Liver (tissue), 9 donors: Measurements from ENCODE around the gene EIF4E. TPM values are rescaled to one million over a fixed set of nuclear protein-coding genes. Genes with fewer than 3 reads are reported as not detected.
"Not testable (repeated sequence)": the region's sequence is repeated elsewhere in the genome, so short reads cannot be mapped to it uniquely, and the experiment has no call there.

ENCODE experiments used
- DNase-seq: peaks from one replicate; pipeline ENCODE4 v3.0.0-alpha.2; 2017; ENCODE audit warnings: low spot score
- H3K27ac ChIP-seq, 2 donors: one replicate each; pipeline ENCODE4 v1.7.0; 2013; ENCODE audit warnings: inconsistent platforms in 2 of 2, low read length in 2 of 2, control low read depth in 1 of 2, low read depth in 1 of 2, mild to moderate bottlenecking in 1 of 2
- H3K27me3 ChIP-seq, 4 donors: one replicate each; pipeline versions ENCODE4 v1.6.1 to v1.7.0; 2013; ENCODE audit warnings: low read length in 3 of 4, inconsistent platforms in 1 of 4, mild to moderate bottlenecking in 1 of 4, moderate library complexity in 1 of 4; ENCODE audit not compliant: control insufficient read depth in 4 of 4, insufficient read depth in 4 of 4
- H3K36me3 ChIP-seq, 4 donors: one replicate each; pipeline versions ENCODE4 v1.6.1 to v1.7.0; 2013; ENCODE audit warnings: low read length in 3 of 4, mild to moderate bottlenecking in 3 of 4, low read depth in 1 of 4, moderate library complexity in 1 of 4; ENCODE audit not compliant: control insufficient read depth in 4 of 4, insufficient read depth in 3 of 4
- H3K4me1 ChIP-seq, 4 donors: one replicate each; pipeline versions ENCODE4 v1.6.1 to v1.7.0; 2013; ENCODE audit warnings: low read length in 3 of 4, mild to moderate bottlenecking in 3 of 4, moderate library complexity in 1 of 4; ENCODE audit not compliant: control insufficient read depth in 4 of 4, insufficient read depth in 4 of 4
- H3K4me3 ChIP-seq, 3 donors: one replicate each; pipeline versions ENCODE4 v1.6.1 to v1.7.0; 2013; ENCODE audit warnings: low read length in 3 of 3, control low read depth in 1 of 3, low read depth in 1 of 3, mild to moderate bottlenecking in 1 of 3
- H3K9ac ChIP-seq, 2 donors: one replicate each; pipeline ENCODE4 v1.7.0; 2013; ENCODE audit warnings: low read length in 2 of 2, mild to moderate bottlenecking in 2 of 2, moderate library complexity in 2 of 2, control low read depth in 1 of 2, low read depth in 1 of 2
- H3K9me3 ChIP-seq, 4 donors: one replicate each; pipeline versions ENCODE4 v1.6.1 to v1.7.0; 2013; ENCODE audit warnings: low read length in 3 of 4; ENCODE audit not compliant: control insufficient read depth in 4 of 4
- EGR1 ChIP-seq, 2 donors: IDR thresholded peaks; 2 replicates each; pipeline ENCODE4 v1.6.1; 2016 to 2018; ENCODE audit warnings: antibody characterized with exemption in 2 of 2, low read depth in 2 of 2
- GABPA ChIP-seq, 2 donors: IDR thresholded peaks in 1 of 2; conservative IDR thresholded peaks in 1 of 2; 2 replicates each; pipeline ENCODE4 v1.6.1; 2016; ENCODE audit warnings: antibody characterized with exemption in 2 of 2, mild to moderate bottlenecking in 1 of 2, moderate library complexity in 1 of 2
- HNF4A ChIP-seq, 2 donors: conservative IDR thresholded peaks; 2 replicates each; pipeline ENCODE4 v1.6.1; 2016; ENCODE audit warnings: antibody characterized with exemption in 2 of 2, mild to moderate bottlenecking in 2 of 2
- HNF4G ChIP-seq: IDR thresholded peaks from 2 replicates; pipeline ENCODE4 v1.6.1; 2016; ENCODE audit warnings: antibody characterized with exemption
- JUND ChIP-seq, 2 donors: IDR thresholded peaks; 2 replicates each; pipeline ENCODE4 v1.6.1; 2016; ENCODE audit warnings: antibody characterized with exemption in 2 of 2
- NR2F2 ChIP-seq: IDR thresholded peaks from 2 replicates; pipeline ENCODE4 v1.6.1; 2016; ENCODE audit warnings: antibody characterized with exemption
- RAD21 ChIP-seq, 2 donors: IDR thresholded peaks; 2 replicates each; pipeline ENCODE4 v1.6.1; 2016; ENCODE audit warnings: antibody characterized with exemption in 2 of 2, mild to moderate bottlenecking in 2 of 2
- RXRA ChIP-seq, 2 donors: IDR thresholded peaks; 2 replicates each; pipeline ENCODE4 v1.6.1; 2017 to 2018; ENCODE audit warnings: antibody characterized with exemption in 2 of 2, mild to moderate bottlenecking in 1 of 2
- SP1 ChIP-seq: IDR thresholded peaks from 2 replicates; pipeline ENCODE4 v1.6.1; 2018; ENCODE audit warnings: antibody characterized with exemption, mild to moderate bottlenecking
- TAF1 ChIP-seq: conservative IDR thresholded peaks from 2 replicates; pipeline ENCODE4 v1.6.1; 2016; ENCODE audit warnings: antibody characterized with exemption, mild to moderate bottlenecking
- YY1 ChIP-seq: IDR thresholded peaks from 2 replicates; pipeline ENCODE4 v1.6.1; 2016; ENCODE audit warnings: antibody characterized with exemption, mild to moderate bottlenecking
- WGBS: extraction: QIAGEN DNeasy Blood & Tissue Kit; methylation state at CpG from one replicate; pipeline ENCODE4 v1.1.7; 2013; 5-methylcytosine and 5-hydroxymethylcytosine counted together
- polyA plus RNA-seq, 2 donors: library from polyadenylated mRNA; stranded (reverse) in 1 of 2; unstranded in 1 of 2; fragments of 200-250 nt in 1 of 2; fragments of >200 nt in 1 of 2; fragmentation: Nextera tagmentation in 1 of 2; extraction: Ambion mirVana in 1 of 2; gene quantifications; one replicate each; pipeline versions ENCODE4 v1.2.1 to v1.2.3, GENCODE V29; 2013 to 2015
- total RNA-seq, 2 donors: library from RNA; depleted of rRNA; stranded (reverse); fragments of >200 nt; gene quantifications; one replicate each; pipeline ENCODE4 v1.2.3, GENCODE V29; 2014
- TF ChIP-seq, protein P1 (sequence below): IDR thresholded peaks from 2 replicates; pipeline ENCODE4 v1.6.1; 2016; ENCODE audit warnings: antibody characterized with exemption, mild to moderate bottlenecking
- TF ChIP-seq, protein P2 (sequence below): IDR thresholded peaks from 2 replicates; pipeline ENCODE4 v1.6.1; 2016; ENCODE audit warnings: antibody characterized with exemption
- TF ChIP-seq, protein P3 (sequence below): IDR thresholded peaks from 2 replicates; pipeline ENCODE4 v1.6.1; 2016; ENCODE audit warnings: antibody characterized with exemption
- TF ChIP-seq, protein P4 (sequence below): fragments of 150-350 bp; IDR thresholded peaks from 2 replicates; pipeline ENCODE4 v1.5.1; 2017; ENCODE audit warnings: improper control_type of control experiment, low read depth, low read length; ENCODE audit not compliant: missing input control
- TF ChIP-seq, protein P5 (sequence below): IDR thresholded peaks from 2 replicates; pipeline ENCODE4 v1.6.1; 2016; ENCODE audit warnings: antibody characterized with exemption
- donor health status: healthy.
- donor health status: healthy.
- donor health status: healthy.
- donor health status: healthy.
- donor health status: healthy.

Gene EIF4E
- total and polyA plus RNA-seq, 4 donors: 32.0 to 64.6 (median 52.2) TPM

DNA sequence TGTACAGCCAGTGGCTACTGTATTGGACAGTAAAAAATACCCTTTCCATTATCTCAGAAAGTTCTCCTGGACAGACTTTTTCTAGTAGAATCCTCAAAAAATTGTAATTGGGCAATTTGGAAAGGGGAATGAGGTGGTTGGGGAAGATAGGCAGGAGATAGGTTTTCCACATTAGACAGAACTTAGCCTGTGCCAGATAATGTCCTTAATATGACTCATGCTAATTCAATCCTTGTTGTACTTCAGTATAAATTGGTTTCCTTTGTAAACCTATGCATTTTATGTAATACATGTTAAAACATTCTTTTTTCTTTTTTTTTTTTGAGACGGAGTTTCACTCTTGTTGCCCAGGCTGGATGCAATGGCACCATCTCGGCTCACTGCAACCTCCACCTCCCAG, 8.9 kb downstream of the EIF4E start:
- Histone ChIP-seq H3K27me3 (no peaks in the 10 kb centered on the region), H3K27ac (no peak overlapping the region), H3K4me1 (peaks cover 0 to 4% (median under 1%) of the 10 kb centered on the region in 4 donors), H3K9me3 (no peaks in the 10 kb centered on the region), H3K36me3 (peaks cover 0 to 3% (median 1%) of the 10 kb centered on the region in 4 donors), H3K4me3 (no peak overlapping the region), H3K9ac (no peak overlapping the region)
- WGBS: 97% methylated on average over 2 of the region's 2 CpGs
- DNase-seq: no peak
- TF ChIP-seq YY1 (no peak), JUND (IDR thresholded peaks at IDR 0.05) (no peak), EGR1 (IDR thresholded peaks at IDR 0.05; ENCODE audit: low read depth in 2 of 2) (no peak), GABPA (IDR thresholded peaks at IDR 0.05 in 1 of 2, conservative IDR thresholded peaks at IDR 0.05 in 1 of 2) (no peak), TAF1 (no peak), SP1 (no peak), RAD21 (IDR thresholded peaks at IDR 0.05) (no peak), NR2F2 (no peak), RXRA (IDR thresholded peaks at IDR 0.05) (no peak), HNF4A (conservative IDR thresholded peaks at IDR 0.05) (no peak), HNF4G (no peak)
- TF ChIP-seq, protein P1, sequence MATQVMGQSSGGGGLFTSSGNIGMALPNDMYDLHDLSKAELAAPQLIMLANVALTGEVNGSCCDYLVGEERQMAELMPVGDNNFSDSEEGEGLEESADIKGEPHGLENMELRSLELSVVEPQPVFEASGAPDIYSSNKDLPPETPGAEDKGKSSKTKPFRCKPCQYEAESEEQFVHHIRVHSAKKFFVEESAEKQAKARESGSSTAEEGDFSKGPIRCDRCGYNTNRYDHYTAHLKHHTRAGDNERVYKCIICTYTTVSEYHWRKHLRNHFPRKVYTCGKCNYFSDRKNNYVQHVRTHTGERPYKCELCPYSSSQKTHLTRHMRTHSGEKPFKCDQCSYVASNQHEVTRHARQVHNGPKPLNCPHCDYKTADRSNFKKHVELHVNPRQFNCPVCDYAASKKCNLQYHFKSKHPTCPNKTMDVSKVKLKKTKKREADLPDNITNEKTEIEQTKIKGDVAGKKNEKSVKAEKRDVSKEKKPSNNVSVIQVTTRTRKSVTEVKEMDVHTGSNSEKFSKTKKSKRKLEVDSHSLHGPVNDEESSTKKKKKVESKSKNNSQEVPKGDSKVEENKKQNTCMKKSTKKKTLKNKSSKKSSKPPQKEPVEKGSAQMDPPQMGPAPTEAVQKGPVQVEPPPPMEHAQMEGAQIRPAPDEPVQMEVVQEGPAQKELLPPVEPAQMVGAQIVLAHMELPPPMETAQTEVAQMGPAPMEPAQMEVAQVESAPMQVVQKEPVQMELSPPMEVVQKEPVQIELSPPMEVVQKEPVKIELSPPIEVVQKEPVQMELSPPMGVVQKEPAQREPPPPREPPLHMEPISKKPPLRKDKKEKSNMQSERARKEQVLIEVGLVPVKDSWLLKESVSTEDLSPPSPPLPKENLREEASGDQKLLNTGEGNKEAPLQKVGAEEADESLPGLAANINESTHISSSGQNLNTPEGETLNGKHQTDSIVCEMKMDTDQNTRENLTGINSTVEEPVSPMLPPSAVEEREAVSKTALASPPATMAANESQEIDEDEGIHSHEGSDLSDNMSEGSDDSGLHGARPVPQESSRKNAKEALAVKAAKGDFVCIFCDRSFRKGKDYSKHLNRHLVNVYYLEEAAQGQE: no peak
- TF ChIP-seq, protein P2, sequence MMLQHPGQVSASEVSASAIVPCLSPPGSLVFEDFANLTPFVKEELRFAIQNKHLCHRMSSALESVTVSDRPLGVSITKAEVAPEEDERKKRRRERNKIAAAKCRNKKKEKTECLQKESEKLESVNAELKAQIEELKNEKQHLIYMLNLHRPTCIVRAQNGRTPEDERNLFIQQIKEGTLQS: no peak
- TF ChIP-seq, protein P3, sequence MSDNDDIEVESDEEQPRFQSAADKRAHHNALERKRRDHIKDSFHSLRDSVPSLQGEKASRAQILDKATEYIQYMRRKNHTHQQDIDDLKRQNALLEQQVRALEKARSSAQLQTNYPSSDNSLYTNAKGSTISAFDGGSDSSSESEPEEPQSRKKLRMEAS: no peak
- TF ChIP-seq, protein P4, sequence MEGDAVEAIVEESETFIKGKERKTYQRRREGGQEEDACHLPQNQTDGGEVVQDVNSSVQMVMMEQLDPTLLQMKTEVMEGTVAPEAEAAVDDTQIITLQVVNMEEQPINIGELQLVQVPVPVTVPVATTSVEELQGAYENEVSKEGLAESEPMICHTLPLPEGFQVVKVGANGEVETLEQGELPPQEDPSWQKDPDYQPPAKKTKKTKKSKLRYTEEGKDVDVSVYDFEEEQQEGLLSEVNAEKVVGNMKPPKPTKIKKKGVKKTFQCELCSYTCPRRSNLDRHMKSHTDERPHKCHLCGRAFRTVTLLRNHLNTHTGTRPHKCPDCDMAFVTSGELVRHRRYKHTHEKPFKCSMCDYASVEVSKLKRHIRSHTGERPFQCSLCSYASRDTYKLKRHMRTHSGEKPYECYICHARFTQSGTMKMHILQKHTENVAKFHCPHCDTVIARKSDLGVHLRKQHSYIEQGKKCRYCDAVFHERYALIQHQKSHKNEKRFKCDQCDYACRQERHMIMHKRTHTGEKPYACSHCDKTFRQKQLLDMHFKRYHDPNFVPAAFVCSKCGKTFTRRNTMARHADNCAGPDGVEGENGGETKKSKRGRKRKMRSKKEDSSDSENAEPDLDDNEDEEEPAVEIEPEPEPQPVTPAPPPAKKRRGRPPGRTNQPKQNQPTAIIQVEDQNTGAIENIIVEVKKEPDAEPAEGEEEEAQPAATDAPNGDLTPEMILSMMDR: no peak
- TF ChIP-seq, protein P5, sequence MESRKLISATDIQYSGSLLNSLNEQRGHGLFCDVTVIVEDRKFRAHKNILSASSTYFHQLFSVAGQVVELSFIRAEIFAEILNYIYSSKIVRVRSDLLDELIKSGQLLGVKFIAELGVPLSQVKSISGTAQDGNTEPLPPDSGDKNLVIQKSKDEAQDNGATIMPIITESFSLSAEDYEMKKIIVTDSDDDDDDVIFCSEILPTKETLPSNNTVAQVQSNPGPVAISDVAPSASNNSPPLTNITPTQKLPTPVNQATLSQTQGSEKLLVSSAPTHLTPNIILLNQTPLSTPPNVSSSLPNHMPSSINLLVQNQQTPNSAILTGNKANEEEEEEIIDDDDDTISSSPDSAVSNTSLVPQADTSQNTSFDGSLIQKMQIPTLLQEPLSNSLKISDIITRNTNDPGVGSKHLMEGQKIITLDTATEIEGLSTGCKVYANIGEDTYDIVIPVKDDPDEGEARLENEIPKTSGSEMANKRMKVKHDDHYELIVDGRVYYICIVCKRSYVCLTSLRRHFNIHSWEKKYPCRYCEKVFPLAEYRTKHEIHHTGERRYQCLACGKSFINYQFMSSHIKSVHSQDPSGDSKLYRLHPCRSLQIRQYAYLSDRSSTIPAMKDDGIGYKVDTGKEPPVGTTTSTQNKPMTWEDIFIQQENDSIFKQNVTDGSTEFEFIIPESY: no peak

DNA sequence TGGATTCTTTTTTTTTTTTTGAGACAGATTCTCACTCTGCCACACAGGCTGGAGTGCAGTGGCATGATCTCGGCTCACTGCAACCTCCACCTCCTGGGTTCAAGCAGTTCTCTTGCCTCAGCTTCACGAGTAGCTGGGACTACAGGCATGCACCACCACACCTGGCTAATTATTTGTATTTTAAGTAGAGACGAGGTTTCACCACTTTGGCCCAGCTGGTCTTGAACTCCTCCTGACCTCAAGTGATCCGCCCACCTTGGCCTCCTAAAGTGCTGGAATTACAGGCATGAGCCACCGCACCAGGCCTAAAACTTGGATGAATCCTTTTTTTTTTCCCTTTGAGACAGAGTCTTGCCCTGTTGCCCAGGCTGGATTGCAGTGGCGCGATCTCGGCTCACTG, 18.2 kb downstream of the EIF4E start:
- H3K4me1 ChIP-seq: not testable (repeated sequence)

More for the DNA sequence above, 18.2 kb downstream of the EIF4E start:
- not testable (repeated sequence) for H3K4me3 ChIP-seq, H3K9ac ChIP-seq, H3K27ac ChIP-seq, H3K9me3 ChIP-seq, H3K27me3 ChIP-seq, DNase-seq, H3K36me3 ChIP-seq
- WGBS: 85% methylated on average over 8 of the region's 8 CpGs
